ENCODE measurements around the gene IL23R.

Gene IL23R

DNA sequence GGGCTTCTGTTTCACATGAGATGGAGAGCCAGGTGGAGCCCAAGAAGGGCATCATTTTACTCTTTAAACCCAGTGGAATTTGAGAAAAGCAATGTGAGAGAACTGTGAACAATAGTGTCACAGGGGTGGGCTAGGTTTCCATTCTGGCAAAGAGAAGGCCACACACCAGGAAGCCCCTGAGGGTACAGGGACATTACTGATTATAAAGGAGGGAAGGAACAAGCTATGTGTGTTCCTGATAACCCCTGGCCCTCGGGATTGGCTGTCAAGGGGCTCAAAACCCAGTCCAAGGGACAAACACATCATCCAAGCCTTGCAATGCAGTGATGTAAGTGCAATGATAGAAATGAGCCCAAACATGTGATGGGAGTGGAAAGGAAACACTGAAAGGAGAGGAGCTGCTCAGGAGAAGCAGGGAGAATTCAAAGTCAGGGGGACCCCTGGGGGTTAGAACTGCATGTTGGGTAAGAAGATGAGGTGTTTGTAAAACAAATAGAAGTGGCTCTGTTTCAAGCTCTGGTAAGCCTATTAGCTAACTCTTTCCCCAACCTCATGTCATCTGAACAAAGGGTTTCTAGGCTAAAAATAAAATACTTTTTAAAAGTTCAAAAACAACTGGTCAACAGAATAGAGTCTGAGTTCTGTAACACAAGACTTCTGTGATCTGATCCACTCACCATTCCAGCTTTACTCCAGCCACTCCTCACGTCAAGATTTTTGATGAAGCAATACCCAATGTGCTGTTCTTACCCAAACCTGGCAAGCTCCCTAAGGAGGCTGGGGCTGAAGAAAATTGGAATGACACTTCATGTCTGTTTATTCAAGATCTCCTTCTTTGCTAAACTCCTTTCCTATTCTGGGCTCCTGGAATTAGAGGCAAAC is 90.3 kb downstream of the IL23R start:
- DNase-seq: no peak

DNA sequence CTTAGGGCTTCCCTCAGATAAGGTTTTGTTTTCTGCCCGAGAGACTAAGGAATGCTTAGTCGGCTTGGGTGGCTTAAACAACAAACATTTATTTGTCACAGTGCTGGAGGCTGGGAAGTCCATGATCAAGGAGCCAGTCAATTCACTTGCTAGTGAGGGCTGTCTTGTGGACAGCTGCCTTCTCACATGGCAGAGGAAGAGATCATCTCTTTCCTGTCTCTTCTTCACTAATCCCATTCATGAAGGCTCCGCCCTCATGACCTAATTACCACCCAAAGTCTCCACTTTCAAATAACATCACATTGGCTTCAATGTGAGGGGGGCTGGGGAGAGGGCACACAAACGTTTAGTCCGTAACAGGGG is 90.9 kb downstream of the IL23R start:
- no peak for DNase-seq

- DNase-seq: no peak
Measured at GRCh38 chr1:67261680-67262079, 95.4 kb downstream of the IL23R start.

GRCh38 chr1:67262735-67263134 is 96.5 kb downstream of the IL23R start:
- no peak for DNase-seq

- DNase-seq: no peak
Measured at GRCh38 chr1:67264152-67264551, 97.9 kb downstream of the IL23R start.

- DNase-seq: no peak
Measured at GRCh38 chr1:67264899-67265298, 98.6 kb downstream of the IL23R start.

GRCh38 chr1:67269061-67269460 is 102.8 kb downstream of the IL23R start:
- DNase-seq: no peak

GRCh38 chr1:67270541-67270940 is 104.3 kb downstream of the IL23R start:
- no peak for DNase-seq

DNA sequence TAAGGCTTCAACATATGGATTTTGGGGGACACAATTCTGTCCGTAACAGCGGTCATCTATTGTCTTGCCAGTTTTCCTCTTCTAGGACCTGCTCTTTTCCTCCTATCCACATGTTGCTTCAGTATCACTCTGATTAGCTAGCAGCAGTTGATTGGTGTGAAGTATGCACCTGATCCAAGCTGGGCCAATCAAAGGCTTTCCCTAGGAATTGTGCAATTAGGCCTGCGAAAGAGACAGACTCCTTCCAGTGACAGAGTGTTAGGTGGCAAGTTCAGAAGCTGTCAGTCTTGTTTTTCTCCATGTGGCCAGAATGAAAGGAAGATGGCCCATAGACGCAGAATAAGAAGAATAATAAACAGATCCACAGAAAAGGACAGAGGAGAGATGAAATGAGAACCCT is 107.3 kb downstream of the IL23R start:
- no peak for DNase-seq

- no peak for DNase-seq
Measured at GRCh38 chr1:67274623-67275325, 108.5 kb downstream of the IL23R start.

GRCh38 chr1:67280696-67281095 is 114.4 kb downstream of the IL23R start:
- no peak for DNase-seq

DNA sequence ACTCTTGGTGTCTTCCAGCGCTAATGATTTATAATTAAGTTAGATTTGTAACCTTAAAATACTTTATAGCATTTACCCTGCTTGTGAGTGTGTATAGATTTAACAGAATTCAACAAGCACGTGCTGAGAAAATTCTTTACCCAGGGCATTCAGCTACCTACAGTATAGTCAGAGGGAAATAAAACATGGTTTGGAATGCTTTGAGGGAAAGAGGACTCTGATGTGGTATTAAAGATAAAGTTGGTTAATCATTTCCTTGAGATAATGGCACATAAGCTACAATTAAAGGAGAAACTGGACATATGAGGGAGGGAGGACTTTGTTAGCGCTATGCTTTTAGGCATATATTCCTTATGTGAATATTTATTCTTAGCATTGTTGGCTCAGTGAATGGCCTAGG is 115.0 kb downstream of the IL23R start:
- no peak for DNase-seq

DNA sequence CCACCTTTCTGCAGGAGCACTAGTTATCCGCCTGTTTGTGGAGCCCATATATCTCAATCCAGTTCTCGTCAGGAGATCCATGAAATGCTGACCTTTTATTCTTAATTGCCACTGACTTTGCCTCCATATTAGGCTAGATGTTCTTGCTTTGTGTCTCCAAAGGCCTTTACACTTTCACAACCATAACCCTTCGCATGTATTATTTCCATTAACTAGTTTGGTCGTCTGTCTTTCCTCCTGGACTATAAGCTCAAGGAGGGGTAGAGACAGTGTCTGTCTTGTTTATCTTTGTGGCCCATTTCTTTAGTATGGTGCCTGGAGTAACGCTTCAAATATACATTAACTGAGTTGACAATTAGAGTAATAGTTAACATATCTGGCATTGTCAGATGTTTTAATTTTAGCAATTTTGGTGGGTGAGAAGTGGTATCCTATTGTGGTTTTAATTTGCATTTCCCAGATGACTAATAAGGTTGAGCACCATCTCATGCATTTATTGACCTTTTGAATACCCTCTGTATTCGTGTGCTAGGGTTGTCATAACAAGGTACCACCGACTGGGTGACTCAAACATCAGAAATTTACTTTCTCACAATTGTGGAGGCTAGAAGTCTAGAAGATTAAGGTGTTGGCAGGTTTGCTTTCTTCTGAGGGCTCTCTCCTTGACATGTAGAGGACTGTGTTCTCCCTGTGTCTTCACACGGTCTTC is 119.7 kb downstream of the IL23R start:
- no peak for DNase-seq

DNA sequence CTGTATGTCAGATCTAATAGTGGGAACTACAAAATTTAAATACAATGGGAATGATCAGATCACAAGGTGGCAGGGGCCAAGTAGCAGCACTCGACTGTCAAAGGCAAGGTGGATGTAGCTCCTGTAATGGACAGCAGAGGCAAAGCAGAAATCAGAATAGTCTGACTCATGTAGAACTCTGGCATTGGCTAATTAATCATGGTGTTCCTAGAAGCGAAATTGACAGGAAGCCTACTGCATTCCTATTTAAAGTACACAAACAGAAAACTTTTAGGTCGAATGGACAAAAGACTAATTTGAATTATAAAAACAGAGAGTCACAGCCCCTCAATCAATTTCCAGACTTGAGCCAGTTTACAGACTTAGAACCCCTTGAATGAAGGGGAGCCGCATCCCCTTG is 124.0 kb downstream of the IL23R start:
- DNase-seq: no peak

DNA sequence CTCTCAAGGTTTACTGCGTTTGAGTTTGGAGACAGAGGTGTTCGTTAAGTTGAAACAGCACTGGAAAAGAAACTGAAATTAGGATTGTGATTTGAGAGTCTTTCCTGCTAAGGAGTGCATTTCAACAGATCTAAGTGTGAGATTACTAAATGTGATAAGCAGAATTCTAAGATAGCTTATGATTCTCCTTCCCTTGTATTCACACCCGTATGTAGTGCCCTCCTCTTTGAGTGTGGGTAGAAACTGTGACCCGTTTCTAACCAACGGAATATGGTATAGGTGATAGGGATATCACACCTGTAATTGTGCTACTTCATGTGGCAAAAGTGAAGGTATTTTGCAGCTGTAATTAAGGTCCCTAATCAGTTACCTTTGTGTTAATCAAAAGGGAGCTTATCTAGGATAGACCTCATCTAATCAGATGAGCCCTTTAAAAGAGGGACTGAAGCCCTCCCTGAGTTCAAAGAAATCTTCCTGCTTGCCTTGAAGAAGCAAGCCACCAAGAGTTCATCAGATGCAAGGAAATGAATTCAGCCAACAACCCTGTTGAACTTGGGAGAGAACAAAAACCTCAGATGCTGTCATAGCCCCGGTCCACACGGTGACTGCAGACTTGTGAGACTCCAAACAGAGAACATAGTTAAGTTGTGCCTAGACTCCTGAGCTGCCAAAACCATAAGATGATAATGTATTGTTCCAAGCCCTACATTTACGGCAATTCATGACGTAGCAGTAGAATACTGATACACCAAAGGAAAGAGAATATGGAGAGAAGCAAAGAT is 128.8 kb downstream of the IL23R start:
- DNase-seq: no peak

DNA sequence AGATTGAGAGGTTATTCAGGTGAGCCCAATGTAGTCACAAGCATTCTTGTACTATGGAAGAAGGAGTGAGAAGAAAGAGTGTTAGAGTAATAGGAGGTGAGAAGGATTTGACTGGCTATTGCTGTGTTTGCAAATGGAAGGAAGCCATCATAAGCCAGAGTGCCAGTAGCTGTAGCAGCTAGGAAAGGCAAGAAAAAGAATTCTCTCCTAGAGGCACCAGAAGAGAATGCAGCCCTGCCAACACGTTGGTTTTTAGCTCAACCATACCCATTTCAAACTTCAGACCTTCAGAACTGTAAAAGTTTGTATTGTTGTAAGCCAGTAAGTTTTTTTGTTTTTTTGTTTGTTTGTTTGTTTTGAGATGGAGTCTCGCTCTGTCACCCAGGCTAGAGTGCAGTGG is 132.5 kb downstream of the IL23R start:
- DNase-seq: no peak

DNA sequence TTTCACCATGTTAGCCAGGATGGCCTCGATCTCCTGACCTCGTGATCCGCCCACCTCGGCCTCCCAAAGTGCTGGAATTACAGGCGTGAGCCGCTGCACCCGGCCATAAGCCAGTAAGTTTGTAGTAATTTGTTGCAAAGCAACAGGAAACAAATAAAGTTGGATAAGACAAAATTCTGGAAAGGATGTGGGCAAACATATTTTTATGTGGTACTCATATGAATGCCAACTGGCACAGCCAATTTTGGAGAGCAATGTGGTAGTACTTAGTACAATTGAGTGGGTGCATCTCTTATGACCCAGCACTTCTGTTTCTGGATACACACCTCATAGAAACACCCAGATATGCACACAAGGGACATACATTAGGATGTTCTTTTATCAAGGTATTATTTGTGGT is 133.0 kb downstream of the IL23R start:
- no peak for DNase-seq

- DNase-seq: no peak
Measured at GRCh38 chr1:67300561-67300960, 134.3 kb downstream of the IL23R start.

- no peak for DNase-seq
Measured at GRCh38 chr1:67304023-67304422, 137.8 kb downstream of the IL23R start.

- DNase-seq: no peak
Measured at GRCh38 chr1:67306547-67306946, 140.3 kb downstream of the IL23R start.

DNA sequence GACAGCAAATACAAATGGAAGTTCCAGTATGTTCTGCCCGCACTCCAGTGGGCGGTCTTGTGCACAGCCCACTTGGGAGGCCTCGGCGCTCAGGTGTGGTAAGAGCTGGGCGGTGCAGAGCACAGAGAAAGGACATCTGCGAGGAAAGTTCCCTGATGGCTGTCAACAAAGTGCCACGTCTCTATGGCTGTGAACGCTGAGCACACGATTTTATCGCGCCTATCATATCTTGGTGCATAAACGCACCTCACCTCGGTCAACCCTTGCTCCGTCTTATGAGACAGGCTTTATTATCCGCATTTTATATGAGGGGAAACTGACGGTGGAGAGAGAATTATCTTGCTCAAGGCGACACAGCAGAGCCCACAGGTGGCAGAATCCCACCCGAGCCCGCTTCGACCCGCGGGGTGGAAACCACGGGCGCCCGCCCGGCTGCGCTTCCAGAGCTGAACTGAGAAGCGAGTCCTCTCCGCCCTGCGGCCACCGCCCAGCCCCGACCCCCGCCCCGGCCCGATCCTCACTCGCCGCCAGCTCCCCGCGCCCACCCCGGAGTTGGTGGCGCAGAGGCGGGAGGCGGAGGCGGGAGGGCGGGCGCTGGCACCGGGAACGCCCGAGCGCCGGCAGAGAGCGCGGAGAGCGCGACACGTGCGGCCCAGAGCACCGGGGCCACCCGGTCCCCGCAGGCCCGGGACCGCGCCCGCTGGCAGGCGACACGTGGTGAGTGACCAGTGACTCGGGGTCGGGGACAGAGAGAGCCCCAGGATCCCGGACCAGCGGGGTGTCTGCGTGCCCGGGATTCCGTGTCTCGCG is 141.2 kb downstream of the IL23R start, which contains the start of gene IL12RB2:
TSS of gene IL12RB2 (plus strand) at position 623 of the 810 bp plus-strand sequence. CDS start 12,496 bp downstream, outside the sequence.
- no peak for DNase-seq

GRCh38 chr1:67308136-67308535 is 141.9 kb downstream of the IL23R start:
- DNase-seq: no peak
